Caco-2 (cell line): ENCODE data around the gene DNAJC24. TPM values are rescaled to one million over a fixed set of nuclear protein-coding genes. Genes with fewer than 3 reads are reported as not detected.

Source experiments
- BruUV-seq: library from RNA; stranded (reverse); fragments of 400-500 nt; replicated peaks from 2 replicates; lab custom pipeline; 2021; lab: Mats Ljungman, UMichigan
- CTCF ChIA-PET: fragments of 300-600 bp; sonication (Branson Sonifier 250); formaldehyde crosslinking; loops from one replicate; lab custom pipeline; 2022; ENCODE audit warnings: antibody characterized with exemption; lab: Charles Lee
- POLR2A ChIA-PET: fragments of 300-600 bp; sonication (Branson Sonifier 250); formaldehyde crosslinking; loops from one replicate; lab custom pipeline; 2022; ENCODE audit warnings: antibody characterized with exemption; lab: Charles Lee
- DNase-seq, 2 experiments: peaks; one replicate each; pipeline versions ENCODE4 v3.0.0 to v3.0.0-alpha.2; 2020 to 2022
- H3K27me3 ChIP-seq: replicated peaks from 2 replicates; pipeline ENCODE4 v1.6.0; 2011; ENCODE audit warnings: low read length; ENCODE audit not compliant: control insufficient read depth, insufficient read depth
- H3K36me3 ChIP-seq: 2 replicates; pipeline ENCODE4 v1.5.1; 2011; ENCODE audit warnings: low read length; ENCODE audit not compliant: control insufficient read depth, insufficient read depth
- H3K4me1 ChIP-seq: fragments of 250-450 bp; sonication (Bioruptor Pico); 2 replicates; pipeline ENCODE4 v1.5.1; 2020; ENCODE audit warnings: mild to moderate bottlenecking
- H3K4me3 ChIP-seq: 2 replicates; pipeline ENCODE4 v1.5.1; 2011; ENCODE audit warnings: low read depth, mild to moderate bottlenecking, control low read depth, low read length
- H3K9me3 ChIP-seq: fragments of 250-450 bp; sonication (Bioruptor Pico); 2 replicates; pipeline ENCODE4 v1.5.1; 2020; ENCODE audit warnings: mild to moderate bottlenecking, moderate library complexity
- H3K27ac Mint-ChIP-seq: one replicate; pipeline ENCODE4 v1.8.0; 2022; ENCODE audit warnings: mixed read lengths; ENCODE audit not compliant: unreplicated experiment
- H3K27me3 Mint-ChIP-seq: one replicate; pipeline ENCODE4 v1.8.0; 2022; ENCODE audit warnings: mixed read lengths; ENCODE audit not compliant: insufficient read depth, unreplicated experiment
- H3K36me3 Mint-ChIP-seq: one replicate; pipeline ENCODE4 v1.8.0; 2022; ENCODE audit warnings: mild to moderate bottlenecking, mixed read lengths; ENCODE audit not compliant: insufficient read depth, unreplicated experiment
- H3K4me1 Mint-ChIP-seq: one replicate; pipeline ENCODE4 v1.8.0; 2022; ENCODE audit warnings: low read depth, mixed read lengths; ENCODE audit not compliant: unreplicated experiment
- H3K4me3 Mint-ChIP-seq: one replicate; pipeline ENCODE4 v1.8.0; 2022; ENCODE audit warnings: mild to moderate bottlenecking, moderate library complexity, mixed read lengths; ENCODE audit not compliant: unreplicated experiment
- H3K9me3 Mint-ChIP-seq: one replicate; pipeline ENCODE4 v1.8.0; 2022; ENCODE audit warnings: mixed read lengths; ENCODE audit not compliant: unreplicated experiment
- CTCF ChIP-seq, 2 experiments: fragments of 200-600 bp in 1 of 2; IDR thresholded peaks; 1 replicate in 1 of 2; 2 replicates in 1 of 2; pipeline versions ENCODE4 v1.5.1 to v1.8.0; 2011 to 2022; ENCODE audit warnings: antibody characterized with exemption in 1 of 2, control low read depth in 1 of 2, inconsistent platforms in 1 of 2, low read depth in 1 of 2, low read length in 1 of 2, mild to moderate bottlenecking in 1 of 2, moderate library complexity in 1 of 2; ENCODE audit not compliant: insufficient read depth in 1 of 2, severe bottlenecking in 1 of 2, unreplicated experiment in 1 of 2
- intact Hi-C: fragments of 100-400 bp; cut with micrococcal nuclease; formaldehyde crosslinking; loops from one replicate; pipeline ENCODE4 v1.10.0; 2022; ENCODE audit not compliant: unreplicated experiment
- total RNA-seq: library from RNA; stranded (reverse); gene quantifications from 2 replicates; pipeline ENCODE4 v1.2.3, GENCODE V29; 2022

DNAJC24 gene
- total RNA-seq, 1 experiment from 2014 or later = 14.8 TPM

DNA sequence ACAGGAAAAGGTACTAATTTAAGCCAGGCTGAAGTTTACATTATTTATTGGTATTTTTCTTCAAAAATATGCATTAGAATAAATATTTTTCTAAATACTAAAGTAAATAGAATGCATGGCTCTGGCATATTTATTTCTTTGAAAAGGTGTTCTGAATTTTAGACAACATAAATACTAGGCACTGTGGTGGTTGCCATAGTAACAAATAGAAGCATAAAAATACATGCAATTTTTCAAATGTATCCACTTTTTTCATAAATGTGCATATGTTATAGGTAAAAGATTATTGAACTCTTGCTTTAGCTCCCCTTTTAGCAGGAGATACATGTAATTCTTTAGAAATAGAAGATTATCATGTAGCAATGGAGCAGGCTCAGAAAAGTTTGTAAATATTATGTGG lies 18.5 kb upstream of the DNAJC24 start:
- Mint-ChIP-seq H3K9me3 (no peaks in the 10 kb centered on the region), H3K27me3 (peaks cover 4% of the 10 kb centered on the region), H3K27ac (no peak overlapping the region), H3K4me3 (no peak overlapping the region), H3K36me3 (no peaks in the 10 kb centered on the region), H3K4me1 (no peaks in the 10 kb centered on the region)
- H3K27me3 ChIP-seq = no peaks in the 10 kb centered on the region
- no peaks in the 10 kb centered on the region for H3K4me1 ChIP-seq
- intact Hi-C loops = no loop called here
- no peak for DNase-seq
- no peak for TF ChIP-seq CTCF (IDR thresholded peaks at IDR 0.05; ENCODE audit: insufficient read depth in 1 of 2, low read depth in 1 of 2, low read length in 1 of 2, severe bottlenecking in 1 of 2, unreplicated experiment in 1 of 2)
- POLR2A ChIA-PET = no interaction called here
- no peak overlapping the region for H3K4me3 ChIP-seq
- no peaks in the 10 kb centered on the region for H3K36me3 ChIP-seq
- no peaks in the 10 kb centered on the region for H3K9me3 ChIP-seq
- CTCF ChIA-PET = no interaction called here
- no TSS peak for BruUV-seq

- ChIA-PET POLR2A (no interaction called here), CTCF (no interaction called here)
- Histone ChIP-seq H3K4me3 (no peak overlapping the region), H3K36me3 (no peaks in the 10 kb centered on the region), H3K4me1 (no peaks in the 10 kb centered on the region), H3K27me3 (no peaks in the 10 kb centered on the region), H3K9me3 (no peaks in the 10 kb centered on the region)
- no peak for TF ChIP-seq CTCF (IDR thresholded peaks at IDR 0.05; ENCODE audit: insufficient read depth in 1 of 2, low read depth in 1 of 2, low read length in 1 of 2, severe bottlenecking in 1 of 2, unreplicated experiment in 1 of 2)
- no peaks in the 10 kb centered on the region for H3K36me3 Mint-ChIP-seq
- no peak overlapping the region for H3K27ac Mint-ChIP-seq
- H3K27me3 Mint-ChIP-seq = peaks cover 4% of the 10 kb centered on the region
- no TSS peak for BruUV-seq
- intact Hi-C loops = no loop called here
- no peak for DNase-seq
- H3K4me3 Mint-ChIP-seq = no peak overlapping the region
- no peaks in the 10 kb centered on the region for H3K9me3 Mint-ChIP-seq
- no peaks in the 10 kb centered on the region for H3K4me1 Mint-ChIP-seq
These were observed 14.5 kb upstream of the DNAJC24 start for GRCh38 chr11:31355131-31355530.

DNA sequence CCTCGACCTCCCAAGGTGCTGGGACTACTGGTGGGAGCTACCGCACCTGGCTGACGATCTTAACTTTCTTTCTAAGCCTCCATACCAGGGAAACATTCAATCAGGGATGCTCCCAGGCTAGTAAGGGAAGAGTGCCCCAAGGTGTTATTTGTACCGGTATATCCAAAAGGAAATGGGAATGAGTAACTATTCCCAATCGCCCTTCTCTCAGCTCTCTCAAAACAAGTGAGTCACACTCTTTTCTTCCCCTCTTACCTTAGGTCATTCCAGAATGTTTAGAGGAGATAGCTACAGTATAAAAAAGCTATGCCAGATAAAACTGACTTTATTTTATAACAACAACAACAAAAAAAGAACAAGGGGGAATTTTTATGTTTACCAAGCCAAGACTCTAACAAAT lies 13.8 kb upstream of the DNAJC24 start:
- TF ChIP-seq CTCF (IDR thresholded peaks at IDR 0.05; ENCODE audit: insufficient read depth in 1 of 2, low read depth in 1 of 2, low read length in 1 of 2, severe bottlenecking in 1 of 2, unreplicated experiment in 1 of 2) = no peak
- no peak for DNase-seq
- ChIA-PET POLR2A (no interaction called here), CTCF (no interaction called here)
- no TSS peak for BruUV-seq
- intact Hi-C loops = no loop called here
- no peaks in the 10 kb centered on the region for H3K4me1 ChIP-seq
- Mint-ChIP-seq H3K4me3 (no peak overlapping the region), H3K36me3 (no peaks in the 10 kb centered on the region), H3K4me1 (no peaks in the 10 kb centered on the region), H3K27me3 (peaks cover 4% of the 10 kb centered on the region), H3K27ac (no peak overlapping the region), H3K9me3 (no peaks in the 10 kb centered on the region)
- H3K4me3 ChIP-seq = no peak overlapping the region
- H3K9me3 ChIP-seq = no peaks in the 10 kb centered on the region
- H3K27me3 ChIP-seq = no peaks in the 10 kb centered on the region
- H3K36me3 ChIP-seq = no peaks in the 10 kb centered on the region
